Keratinocyte (primary cell): ENCODE results near the gene NME7. TPM values are rescaled to one million over a fixed set of nuclear protein-coding genes. Genes with fewer than 3 reads are reported as not detected.

ENCODE experiments used
- DNase-seq: peaks from one replicate; pipeline ENCODE4 v3.0.0-alpha.2; 2011; ENCODE audit warnings: low read depth, missing footprints, low spot score
- FAIRE-seq: peaks from 2 replicates; lab custom pipeline; 2011; peaks lifted over from hg19 to GRCh38; lab: Jason Lieb, UNC
- H2AFZ ChIP-seq: 2 replicates; pipeline ENCODE4 v1.6.0; 2012; ENCODE audit warnings: low read length, control low read depth, inconsistent platforms; ENCODE audit not compliant: control insufficient read depth
- H3K27ac ChIP-seq: 2 replicates; pipeline ENCODE4 v1.5.1; 2011; ENCODE audit warnings: low read length; ENCODE audit not compliant: control insufficient read depth, insufficient read depth
- H3K27me3 ChIP-seq: 3 replicates; pipeline ENCODE4 v1.6.0; 2011; ENCODE audit warnings: low read length; ENCODE audit not compliant: control insufficient read depth, insufficient read depth; ENCODE audit errors: extremely low read depth
- H3K36me3 ChIP-seq, 2 experiments: 2 replicates in 1 of 2; 3 replicates in 1 of 2; pipeline ENCODE4 v1.5.1; 2011; ENCODE audit warnings: low read length in 2 of 2, mild to moderate bottlenecking in 1 of 2; ENCODE audit not compliant: control insufficient read depth in 2 of 2, insufficient read depth in 2 of 2; ENCODE audit errors: extremely low read depth in 1 of 2
- H3K4me1 ChIP-seq: 3 replicates; pipeline ENCODE4 v1.5.1; 2011; ENCODE audit warnings: low read length; ENCODE audit not compliant: control insufficient read depth, insufficient read depth; ENCODE audit errors: extremely low read depth
- H3K4me2 ChIP-seq: 3 replicates; pipeline ENCODE4 v1.6.0; 2011; ENCODE audit warnings: low read depth, low read length; ENCODE audit not compliant: control insufficient read depth, insufficient read depth; ENCODE audit errors: extremely low read depth
- H3K4me3 ChIP-seq, 3 experiments: fragments of 200-600 bp in 1 of 3; sonication (generic) in 1 of 3; 2 replicates in 2 of 3; 3 replicates in 1 of 3; pipeline ENCODE4 v1.5.1; 2011 to 2016; ENCODE audit warnings: low read length in 3 of 3, mild to moderate bottlenecking in 3 of 3, control low read depth in 2 of 3, inconsistent platforms in 1 of 3, low read depth in 1 of 3, mixed read lengths in 1 of 3, mixed run types in 1 of 3, moderate library complexity in 1 of 3; ENCODE audit not compliant: control insufficient read depth in 2 of 3, insufficient read depth in 2 of 3; ENCODE audit errors: extremely low read depth in 1 of 3
- H3K79me2 ChIP-seq: 2 replicates; pipeline ENCODE4 v1.6.0; 2012; ENCODE audit warnings: low read length; ENCODE audit not compliant: control insufficient read depth, insufficient read depth
- H3K9ac ChIP-seq: 3 replicates; pipeline ENCODE4 v1.6.0; 2011; ENCODE audit warnings: low read length; ENCODE audit not compliant: control insufficient read depth, insufficient read depth; ENCODE audit errors: extremely low read depth
- H3K9me1 ChIP-seq: 3 replicates; pipeline ENCODE4 v1.6.0; 2011; ENCODE audit warnings: low read length; ENCODE audit not compliant: control insufficient read depth, insufficient read depth; ENCODE audit errors: extremely low read depth
- H3K9me3 ChIP-seq: 2 replicates; pipeline ENCODE4 v1.5.1; 2012; ENCODE audit warnings: low read depth, low read length; ENCODE audit not compliant: control insufficient read depth
- H4K20me1 ChIP-seq: 3 replicates; pipeline ENCODE4 v1.6.0; 2011; ENCODE audit warnings: low read length; ENCODE audit not compliant: control insufficient read depth, insufficient read depth; ENCODE audit errors: extremely low read depth
- EZH2 ChIP-seq: IDR thresholded peaks from one replicate; pipeline ENCODE4 v1.6.1; 2012; ENCODE audit warnings: inconsistent platforms, mild to moderate bottlenecking, low read length, moderate library complexity
- dilution Hi-C: fragments of 300-500 bp; cut with MboI; formaldehyde crosslinking; loops from one replicate; pipeline ENCODE4 v1.7.0; 2020; ENCODE audit warnings: low sequenced_read_pairs; ENCODE audit not compliant: extremely low pct_ligation_motif_present
- polyA plus RNA-seq, 5 experiments: library from polyadenylated mRNA; depleted of rRNA in 3 of 5; stranded (reverse) in 3 of 5; stranded (forward) in 1 of 5; unstranded in 1 of 5; fragments of >200 nt; gene quantifications; 1 replicate in 1 of 5; 2 replicates in 3 of 5; 3 replicates in 1 of 5; pipeline versions ENCODE4 v1.2.1 to v1.2.3, GENCODE V29; 2011 to 2012; ENCODE audit warnings: missing spikeins in 2 of 5, low read depth in 1 of 5, low replicate concordance in 1 of 5
- TF ChIP-seq, protein P1 (sequence below), 3 experiments: IDR thresholded peaks in 1 of 3; conservative IDR thresholded peaks in 1 of 3; optimal IDR thresholded peaks in 1 of 3; 2 replicates in 2 of 3; 3 replicates in 1 of 3; pipeline versions ENCODE3 to v1.5.1; 2011; ENCODE audit warnings: low read length in 3 of 3, mild to moderate bottlenecking in 3 of 3, moderate library complexity in 2 of 3, control low read depth in 1 of 3, inconsistent platforms in 1 of 3; ENCODE audit not compliant: insufficient read depth in 2 of 3; ENCODE audit errors: extremely low read depth in 1 of 3

Gene NME7
- polyA plus RNA-seq, 1 donor (not counting 4 experiments of a cell fraction or from before 2014, with no cell fraction given) = 52.9 TPM

- dilution Hi-C loops = no loop called here
- DNase-seq (no peak), FAIRE-seq (no peak)
- Histone ChIP-seq H2AFZ (no peak overlapping the region), H3K27ac (no peak overlapping the region), H3K79me2 (peaks cover 50% of the 10 kb centered on the region), H3K4me2 (no peak overlapping the region), H3K4me3 (no peak overlapping the region), H3K36me3 (peaks cover 0 to 4% of the 10 kb centered on the region in 2 experiments), H3K9ac (no peak overlapping the region), H4K20me1 (no peaks in the 10 kb centered on the region), H3K9me1 (no peaks in the 10 kb centered on the region), H3K9me3 (no peaks in the 10 kb centered on the region), H3K4me1 (peaks cover 75% of the 10 kb centered on the region), H3K27me3 (no peaks in the 10 kb centered on the region)
- TF ChIP-seq, protein P1, sequence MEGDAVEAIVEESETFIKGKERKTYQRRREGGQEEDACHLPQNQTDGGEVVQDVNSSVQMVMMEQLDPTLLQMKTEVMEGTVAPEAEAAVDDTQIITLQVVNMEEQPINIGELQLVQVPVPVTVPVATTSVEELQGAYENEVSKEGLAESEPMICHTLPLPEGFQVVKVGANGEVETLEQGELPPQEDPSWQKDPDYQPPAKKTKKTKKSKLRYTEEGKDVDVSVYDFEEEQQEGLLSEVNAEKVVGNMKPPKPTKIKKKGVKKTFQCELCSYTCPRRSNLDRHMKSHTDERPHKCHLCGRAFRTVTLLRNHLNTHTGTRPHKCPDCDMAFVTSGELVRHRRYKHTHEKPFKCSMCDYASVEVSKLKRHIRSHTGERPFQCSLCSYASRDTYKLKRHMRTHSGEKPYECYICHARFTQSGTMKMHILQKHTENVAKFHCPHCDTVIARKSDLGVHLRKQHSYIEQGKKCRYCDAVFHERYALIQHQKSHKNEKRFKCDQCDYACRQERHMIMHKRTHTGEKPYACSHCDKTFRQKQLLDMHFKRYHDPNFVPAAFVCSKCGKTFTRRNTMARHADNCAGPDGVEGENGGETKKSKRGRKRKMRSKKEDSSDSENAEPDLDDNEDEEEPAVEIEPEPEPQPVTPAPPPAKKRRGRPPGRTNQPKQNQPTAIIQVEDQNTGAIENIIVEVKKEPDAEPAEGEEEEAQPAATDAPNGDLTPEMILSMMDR (optimal IDR thresholded peaks at IDR 0.05 in 1 of 3, IDR thresholded peaks at IDR 0.05 in 1 of 3, conservative IDR thresholded peaks at IDR 0.05 in 1 of 3; ENCODE audit: extremely low read depth in 1 of 3, insufficient read depth in 2 of 3, low read length in 3 of 3) = no peak
- no peak for TF ChIP-seq EZH2
Measured at GRCh38 chr1:169112241-169112640, 255.4 kb downstream of the NME7 start.

DNA sequence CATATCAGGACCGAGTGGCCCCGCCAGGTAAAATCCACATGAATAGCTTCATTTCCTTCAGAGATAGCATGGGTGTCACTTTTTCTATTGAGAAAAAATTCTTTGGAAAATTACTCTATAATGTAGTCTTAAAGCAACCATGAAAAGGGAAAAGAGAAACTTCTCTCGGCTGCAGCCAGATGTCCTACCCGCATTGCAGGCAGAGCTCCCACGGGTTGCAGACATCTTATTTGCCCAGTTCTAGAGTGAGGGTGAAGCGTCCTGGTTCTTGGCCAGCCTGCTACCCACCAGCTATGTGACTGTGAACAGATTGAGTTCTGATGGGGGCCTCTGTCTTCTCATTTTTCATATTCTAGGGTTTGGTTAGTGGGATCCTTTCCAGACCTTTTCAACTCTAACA, 256.1 kb downstream of the NME7 start:
- TF ChIP-seq, protein P1 (optimal IDR thresholded peaks at IDR 0.05 in 1 of 3, IDR thresholded peaks at IDR 0.05 in 1 of 3, conservative IDR thresholded peaks at IDR 0.05 in 1 of 3; ENCODE audit: extremely low read depth in 1 of 3, insufficient read depth in 2 of 3, low read length in 3 of 3) = no peak
- no peak for TF ChIP-seq EZH2
- Histone ChIP-seq H3K27me3 (no peaks in the 10 kb centered on the region), H3K79me2 (peaks cover 52% of the 10 kb centered on the region), H4K20me1 (no peaks in the 10 kb centered on the region), H3K36me3 (peaks cover 0 to 4% of the 10 kb centered on the region in 2 experiments), H3K4me3 (no peak overlapping the region), H2AFZ (no peak overlapping the region), H3K9me3 (no peaks in the 10 kb centered on the region), H3K4me1 (peaks cover 68% of the 10 kb centered on the region), H3K9me1 (no peaks in the 10 kb centered on the region), H3K27ac (no peak overlapping the region), H3K4me2 (no peak overlapping the region), H3K9ac (no peak overlapping the region)
- dilution Hi-C loops = no loop called here
- no peak for DNase-seq
- no peak for FAIRE-seq
